GM12874 (cell line): ENCODE data around the gene CETN2.

Experiments
- CTCF ChIP-seq: IDR thresholded peaks from 2 replicates; pipeline ENCODE4 v1.5.1; 2011; ENCODE audit warnings: low read depth, mild to moderate bottlenecking, control low read depth, low read length, moderate library complexity; ENCODE audit not compliant: insufficient read depth

Gene CETN2

GRCh38 chrX:152830312-152831305 is at the start of gene CETN2, which contains the start of gene NSDHL:
Gene CETN2, minus strand, starts transcription at chrX:152830757. Its CDS starts 47 bp downstream, at chrX:152830710.
Gene NSDHL, plus strand, starts transcription at chrX:152831063. Its CDS starts 15,262 bp downstream, at chrX:152846325.
- no peak for TF ChIP-seq CTCF

- TF ChIP-seq CTCF, result no peak
These were observed 48.6 kb upstream of the CETN2 start for GRCh38 chrX:152878976-152879755.

- no peak for TF ChIP-seq CTCF
These were observed 46.6 kb upstream of the CETN2 start for GRCh38 chrX:152876931-152877840.

GRCh38 chrX:152873361-152873760 is 42.8 kb upstream of the CETN2 start:
- no peak for TF ChIP-seq CTCF

GRCh38 chrX:152872522-152872921 is 42.0 kb upstream of the CETN2 start:
- TF ChIP-seq CTCF, result no peak

GRCh38 chrX:152871260-152871659 is 40.7 kb upstream of the CETN2 start:
- TF ChIP-seq CTCF, result no peak
